ENCODE data around the gene FNIP1.

GRCh38 chr5:131795879-131796792 is 681 bp downstream of the FNIP1 start:
- TF ChIP-seq ZNF20 (CRISPR knock-in tag; IDR thresholded peaks at IDR 0.05) (no peak), POLR2A (IDR thresholded peaks at IDR 0.05; ENCODE audit: insufficient read depth in 1 of 2, low read depth in 2 of 2, low read length in 2 of 2) (0 out of 4 replicates have a peak, but pooled peaks of 1 of the 2 experiments have one; percentile 3), POLR2AphosphoS5 (IDR thresholded peaks at IDR 0.05; ENCODE audit: low read depth, low read length) (no peak), BCL6 (CRISPR knock-in tag; IDR thresholded peaks at IDR 0.05) (no peak), EP300 (IDR thresholded peaks at IDR 0.05; ENCODE audit: low read depth in 2 of 2, low read length in 2 of 2) (no peak), EP300 (CRISPR knock-in tag; IDR thresholded peaks at IDR 0.05; ENCODE audit: borderline replicate concordance) (no peak), JUN (CRISPR knock-in tag; IDR thresholded peaks at IDR 0.05) (no peak), MAZ (IDR thresholded peaks at IDR 0.05; ENCODE audit: borderline replicate concordance, low read depth, low read length) (no peak), MAZ (CRISPR knock-in tag; IDR thresholded peaks at IDR 0.05; ENCODE audit: low read depth) (no peak), SIN3A (IDR thresholded peaks at IDR 0.05; ENCODE audit: borderline replicate concordance, low read depth, low read length) (no peak), ZBTB39 (CRISPR knock-in tag; IDR thresholded peaks at IDR 0.05) (no peak), BCLAF1 (IDR thresholded peaks at IDR 0.05) (no peak), RORA (CRISPR knock-in tag; IDR thresholded peaks at IDR 0.05) (no peak), PRDM15 (CRISPR knock-in tag; IDR thresholded peaks at IDR 0.05) (no peak), CREB1 (IDR thresholded peaks at IDR 0.05) (no peak), CREB1 (CRISPR knock-in tag; IDR thresholded peaks at IDR 0.05) (no peak), SOX6 (IDR thresholded peaks at IDR 0.05) (no peak), SOX6 (CRISPR knock-in tag; IDR thresholded peaks at IDR 0.05) (no peak)

Measured in HepG2 (cell line).